ENCODE measurements around the gene SRSF6.
"Not testable (repeated sequence)": the region's sequence is repeated elsewhere in the genome, so short reads cannot be mapped to it uniquely, and the experiment has no call there.

Gene SRSF6

GRCh38 chr20:43416591-43417228, 41.0 kb upstream of the SRSF6 start:
- no peak overlapping the region for H3K4me2 ChIP-seq (ENCODE audit: low read length)
- H3K18ac ChIP-seq (ENCODE audit: low read length), result no peak overlapping the region
- no peaks in the 10 kb centered on the region for H3K27me3 ChIP-seq (ENCODE audit: insufficient read depth, low read length)
- H2BK12ac ChIP-seq (ENCODE audit: low read length), result no peak overlapping the region
- no peaks in the 10 kb centered on the region for H3K4me1 ChIP-seq (ENCODE audit: control insufficient read depth in 1 of 2, insufficient read depth in 2 of 2, low read length in 2 of 2)
- no peak overlapping the region for H2AK5ac ChIP-seq (ENCODE audit: low read length)
- H3K9me3 ChIP-seq (ENCODE audit: insufficient read depth, low read depth, low read length), result peaks cover 5% of the 10 kb centered on the region
- H2AFZ ChIP-seq (ENCODE audit: insufficient read depth, low read length, poor library complexity), result no peak overlapping the region
- H4K8ac ChIP-seq (ENCODE audit: low read depth, low read length), result no peak overlapping the region
- no peak overlapping the region for H3K23ac ChIP-seq (ENCODE audit: low read length)
- H3K27ac ChIP-seq (ENCODE audit: low read depth, low read length), result no peak overlapping the region
- no peak for DNase-seq
- H2BK5ac ChIP-seq (ENCODE audit: low read depth, low read length, poor library complexity), result no peak overlapping the region
- H4K12ac ChIP-seq (ENCODE audit: low read depth, low read length), result no peak overlapping the region
- H3K36me3 ChIP-seq (ENCODE audit: control insufficient read depth in 1 of 2, insufficient read depth in 2 of 2, low read length in 2 of 2), result no peaks in the 10 kb centered on the region
- H2BK120ac ChIP-seq (ENCODE audit: insufficient read depth, low read length, poor library complexity), result no peak overlapping the region
- H3K4ac ChIP-seq (ENCODE audit: low read depth, low read length), result no peak overlapping the region
- H4K91ac ChIP-seq (ENCODE audit: low read depth, low read length), result no peak overlapping the region
- no CpG with 5 or more reads among the region's 6 CpGs for WGBS (ENCODE audit: extremely low coverage, insufficient coverage, insufficient read length)
- H3K79me1 ChIP-seq (ENCODE audit: low read length), result no peaks in the 10 kb centered on the region
- no peak overlapping the region for H3K14ac ChIP-seq (ENCODE audit: low read length)
- H3K79me2 ChIP-seq (ENCODE audit: control insufficient read depth, insufficient read depth, low read length, poor library complexity), result no peaks in the 10 kb centered on the region
- H3K4me3 ChIP-seq (ENCODE audit: low read depth, low read length), result no peak overlapping the region
- H3K9ac ChIP-seq (ENCODE audit: low read length), result no peak overlapping the region

- no peak for DNase-seq
- Histone ChIP-seq H3K27me3 (ENCODE audit: insufficient read depth, low read length) (no peaks in the 10 kb centered on the region), H2BK120ac (ENCODE audit: insufficient read depth, low read length, poor library complexity) (no peak overlapping the region), H3K27ac (ENCODE audit: low read depth, low read length) (no peak overlapping the region), H3K4me2 (ENCODE audit: low read length) (no peak overlapping the region), H2BK5ac (ENCODE audit: low read depth, low read length, poor library complexity) (no peak overlapping the region), H3K79me2 (ENCODE audit: control insufficient read depth, insufficient read depth, low read length, poor library complexity) (no peaks in the 10 kb centered on the region), H3K23ac (ENCODE audit: low read length) (no peak overlapping the region), H3K14ac (ENCODE audit: low read length) (no peak overlapping the region), H4K8ac (ENCODE audit: low read depth, low read length) (no peak overlapping the region), H3K9me3 (ENCODE audit: insufficient read depth, low read depth, low read length) (peaks cover 5% of the 10 kb centered on the region), H2AK5ac (ENCODE audit: low read length) (no peak overlapping the region), H3K4me1 (ENCODE audit: control insufficient read depth in 1 of 2, insufficient read depth in 2 of 2, low read length in 2 of 2) (no peaks in the 10 kb centered on the region), H3K79me1 (ENCODE audit: low read length) (no peaks in the 10 kb centered on the region), H3K36me3 (ENCODE audit: control insufficient read depth in 1 of 2, insufficient read depth in 2 of 2, low read length in 2 of 2) (no peaks in the 10 kb centered on the region), H4K12ac (ENCODE audit: low read depth, low read length) (no peak overlapping the region), H4K91ac (ENCODE audit: low read depth, low read length) (no peak overlapping the region), H3K4me3 (ENCODE audit: low read depth, low read length) (no peak overlapping the region), H3K18ac (ENCODE audit: low read length) (no peak overlapping the region), H3K4ac (ENCODE audit: low read depth, low read length) (no peak overlapping the region), H2BK12ac (ENCODE audit: low read length) (no peak overlapping the region), H3K9ac (ENCODE audit: low read length) (no peak overlapping the region), H2AFZ (ENCODE audit: insufficient read depth, low read length, poor library complexity) (no peak overlapping the region)
Measured at GRCh38 chr20:43420192-43420591, 37.5 kb upstream of the SRSF6 start.

DNA sequence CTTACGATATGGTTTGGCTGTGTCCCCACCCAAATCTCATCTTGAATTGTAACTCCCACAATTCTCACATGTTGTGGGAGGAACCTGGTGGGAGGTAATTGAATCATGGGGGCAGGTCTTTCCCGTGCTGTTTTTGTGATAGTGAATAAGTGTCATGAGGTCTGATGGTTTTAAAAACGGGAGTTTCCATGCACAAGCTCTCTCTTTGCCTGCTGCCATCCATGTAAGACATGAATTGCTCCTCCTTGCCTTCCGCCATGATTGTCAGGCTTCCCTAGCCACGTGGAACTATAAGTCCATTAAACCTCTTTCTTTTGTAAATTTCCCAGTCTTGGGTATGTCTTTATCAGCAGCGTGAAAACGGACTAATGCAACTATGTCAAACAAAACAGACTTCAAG, 36.8 kb upstream of the SRSF6 start:
- no CpG with 5 or more reads among the region's 7 CpGs for WGBS (ENCODE audit: extremely low coverage, insufficient coverage, insufficient read length)
- not testable (repeated sequence) for H3K4me1 ChIP-seq (ENCODE audit: control insufficient read depth in 1 of 2, insufficient read depth in 2 of 2, low read length in 2 of 2); H3K27ac ChIP-seq (ENCODE audit: low read depth, low read length); H2AFZ ChIP-seq (ENCODE audit: insufficient read depth, low read length, poor library complexity); H3K4me2 ChIP-seq (ENCODE audit: low read length); DNase-seq; H2BK12ac ChIP-seq (ENCODE audit: low read length); H3K36me3 ChIP-seq (ENCODE audit: control insufficient read depth in 1 of 2, insufficient read depth in 2 of 2, low read length in 2 of 2); H3K9ac ChIP-seq (ENCODE audit: low read length); H2BK120ac ChIP-seq (ENCODE audit: insufficient read depth, low read length, poor library complexity); H3K4ac ChIP-seq (ENCODE audit: low read depth, low read length); H4K91ac ChIP-seq (ENCODE audit: low read depth, low read length); H3K23ac ChIP-seq (ENCODE audit: low read length); H3K79me2 ChIP-seq (ENCODE audit: control insufficient read depth, insufficient read depth, low read length, poor library complexity); H3K18ac ChIP-seq (ENCODE audit: low read length); H3K27me3 ChIP-seq (ENCODE audit: insufficient read depth, low read length); H3K79me1 ChIP-seq (ENCODE audit: low read length); H3K9me3 ChIP-seq (ENCODE audit: insufficient read depth, low read depth, low read length); H4K8ac ChIP-seq (ENCODE audit: low read depth, low read length); H2BK5ac ChIP-seq (ENCODE audit: low read depth, low read length, poor library complexity); H2AK5ac ChIP-seq (ENCODE audit: low read length); H4K12ac ChIP-seq (ENCODE audit: low read depth, low read length); H3K4me3 ChIP-seq (ENCODE audit: low read depth, low read length); H3K14ac ChIP-seq (ENCODE audit: low read length)

- no peak overlapping the region for H2BK12ac ChIP-seq (ENCODE audit: low read length)
- no peak overlapping the region for H3K4ac ChIP-seq (ENCODE audit: low read depth, low read length)
- no CpG with 5 or more reads among the region's 5 CpGs for WGBS (ENCODE audit: extremely low coverage, insufficient coverage, insufficient read length)
- no peak overlapping the region for H3K27ac ChIP-seq (ENCODE audit: low read depth, low read length)
- no peak overlapping the region for H2BK120ac ChIP-seq (ENCODE audit: insufficient read depth, low read length, poor library complexity)
- H3K79me1 ChIP-seq (ENCODE audit: low read length), result no peaks in the 10 kb centered on the region
- no peaks in the 10 kb centered on the region for H3K4me1 ChIP-seq (ENCODE audit: control insufficient read depth in 1 of 2, insufficient read depth in 2 of 2, low read length in 2 of 2)
- H3K79me2 ChIP-seq (ENCODE audit: control insufficient read depth, insufficient read depth, low read length, poor library complexity), result no peaks in the 10 kb centered on the region
- H4K8ac ChIP-seq (ENCODE audit: low read depth, low read length), result no peak overlapping the region
- H3K18ac ChIP-seq (ENCODE audit: low read length), result no peak overlapping the region
- no peak for DNase-seq
- H3K23ac ChIP-seq (ENCODE audit: low read length), result no peak overlapping the region
- no peaks in the 10 kb centered on the region for H3K36me3 ChIP-seq (ENCODE audit: control insufficient read depth in 1 of 2, insufficient read depth in 2 of 2, low read length in 2 of 2)
- H2BK5ac ChIP-seq (ENCODE audit: low read depth, low read length, poor library complexity), result no peak overlapping the region
- no peak overlapping the region for H2AK5ac ChIP-seq (ENCODE audit: low read length)
- no peak overlapping the region for H4K91ac ChIP-seq (ENCODE audit: low read depth, low read length)
- H3K14ac ChIP-seq (ENCODE audit: low read length), result no peak overlapping the region
- H3K9me3 ChIP-seq (ENCODE audit: insufficient read depth, low read depth, low read length), result no peaks in the 10 kb centered on the region
- no peak overlapping the region for H2AFZ ChIP-seq (ENCODE audit: insufficient read depth, low read length, poor library complexity)
- H4K12ac ChIP-seq (ENCODE audit: low read depth, low read length), result no peak overlapping the region
- H3K9ac ChIP-seq (ENCODE audit: low read length), result no peak overlapping the region
- no peak overlapping the region for H3K4me2 ChIP-seq (ENCODE audit: low read length)
- H3K27me3 ChIP-seq (ENCODE audit: insufficient read depth, low read length), result no peaks in the 10 kb centered on the region
- H3K4me3 ChIP-seq (ENCODE audit: low read depth, low read length), result no peak overlapping the region
Measured at GRCh38 chr20:43426172-43426571, 31.5 kb upstream of the SRSF6 start.

Data from trophoblast cell (in vitro differentiated cells and primary cell).